NCI-H526 (cell line): ENCODE measurements around the gene SMIM9.

Experiments used
- DNase-seq, 2 experiments: peaks; one replicate each; lab custom pipeline; 2025; lab: John Stamatoyannopoulos, UW

The SMIM9 gene

DNA sequence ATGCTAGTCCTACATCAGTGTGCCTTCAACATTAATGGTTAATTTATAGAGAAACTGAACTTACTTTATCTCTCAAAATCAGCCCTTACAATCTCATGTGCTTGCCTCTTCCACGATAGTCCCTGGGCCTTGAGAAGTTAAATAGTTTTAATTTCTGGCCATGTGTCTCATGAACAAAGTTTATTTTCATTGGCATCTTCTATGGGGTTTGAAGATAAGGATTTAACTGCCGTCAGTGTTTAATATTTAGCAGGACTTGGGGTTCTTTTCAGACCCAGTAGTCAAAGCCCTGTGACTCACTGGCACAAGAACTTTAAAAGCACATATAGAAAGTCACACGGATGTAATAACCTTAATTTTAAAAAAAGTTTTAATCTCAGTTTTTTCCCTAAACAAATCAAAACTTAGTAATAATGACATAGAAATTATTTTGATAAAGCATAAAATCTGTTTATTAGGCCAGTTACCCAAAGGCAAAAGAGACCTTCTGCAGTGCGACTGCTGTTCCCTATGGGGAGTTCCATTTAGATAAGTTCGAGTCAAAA lies 19.1 kb downstream of the SMIM9 start:
- DNase-seq: no peak

DNA sequence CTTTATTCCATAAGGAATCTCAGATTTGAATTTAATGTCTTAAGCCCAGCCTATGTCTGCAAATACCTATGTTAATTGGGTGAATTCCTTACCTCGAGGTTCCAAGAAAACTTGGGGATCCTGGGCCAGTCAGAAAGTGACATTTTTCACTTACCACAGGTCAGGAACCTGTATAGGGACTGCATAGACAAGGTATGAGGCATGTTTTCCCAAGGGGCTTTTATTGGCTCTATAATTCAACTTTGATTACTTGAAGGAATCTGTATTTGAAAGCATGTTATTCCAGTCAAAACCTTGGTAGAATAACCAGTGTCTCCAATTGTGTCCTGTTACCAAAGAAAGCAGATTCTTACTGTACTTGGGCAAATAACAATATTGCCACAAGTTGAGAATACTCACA lies 20.7 kb downstream of the SMIM9 start:
- no peak for DNase-seq

GRCh38 chrX:154812341-154813101 lies 21.9 kb downstream of the SMIM9 start:
- DNase-seq: no peak

DNA sequence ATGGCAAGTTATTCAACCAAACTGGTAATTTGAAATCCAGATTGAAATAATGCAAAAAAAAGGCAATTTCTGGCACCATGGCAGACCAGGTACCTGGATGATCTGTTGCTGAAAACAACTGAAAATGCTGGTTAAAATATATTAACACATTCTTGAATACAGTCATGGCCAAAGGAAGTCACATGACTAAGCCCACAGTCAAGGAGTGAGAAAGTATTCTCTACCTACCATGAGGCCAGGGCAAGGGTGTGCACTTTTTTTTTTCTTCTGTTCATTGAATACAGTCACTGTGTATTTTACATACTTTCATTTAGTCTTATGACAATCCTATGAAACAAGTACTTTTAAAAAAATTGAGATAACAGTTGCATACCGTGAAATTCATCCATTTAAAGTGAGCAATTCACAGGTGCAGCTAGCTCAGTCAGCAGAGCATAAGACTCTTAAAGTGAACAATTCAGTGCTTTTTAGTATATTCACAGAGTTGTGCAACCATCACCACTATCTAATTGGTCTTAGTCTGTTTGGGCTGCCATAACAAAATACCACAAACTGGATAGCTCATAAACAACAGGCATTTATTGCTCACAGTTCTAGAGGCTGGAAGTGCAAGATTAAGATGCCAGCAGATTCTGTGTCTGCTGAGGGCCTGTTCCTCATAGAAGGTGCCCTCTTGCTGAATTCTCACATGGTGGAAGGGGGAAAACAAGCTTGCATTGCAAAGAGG lies 24.4 kb downstream of the SMIM9 start:
- DNase-seq: no peak

DNA sequence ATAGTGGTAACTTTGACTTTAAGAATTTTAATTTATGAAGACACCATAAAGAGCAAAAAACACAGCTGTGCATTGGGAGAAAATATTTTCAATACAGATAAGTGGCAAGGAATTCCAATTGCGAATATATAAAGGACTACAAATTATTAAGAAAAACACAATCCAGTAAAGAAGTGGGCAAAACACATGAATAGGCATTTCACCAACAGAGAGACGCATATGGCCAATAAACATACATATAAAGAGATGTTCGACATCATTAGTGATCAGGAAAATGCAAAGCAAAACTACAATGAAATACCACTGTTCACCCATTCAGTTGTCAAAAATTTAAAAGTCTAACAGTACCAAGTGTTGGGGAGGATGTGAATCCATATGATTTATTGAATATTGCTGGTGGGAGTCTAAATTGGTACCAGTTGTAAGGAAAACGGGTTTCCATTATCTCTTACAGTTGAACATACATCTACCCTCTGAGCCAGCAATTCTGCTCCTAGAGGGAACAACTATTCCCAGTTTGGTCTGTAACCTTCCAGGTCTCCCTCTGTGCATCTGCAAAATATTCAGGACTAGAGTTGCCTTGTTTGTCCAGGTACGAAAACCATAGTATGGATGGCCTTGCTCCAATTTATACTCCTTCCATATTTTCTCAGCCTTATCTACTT lies 27.5 kb downstream of the SMIM9 start:
- DNase-seq: no peak

- DNase-seq: no peak
Measured at GRCh38 chrX:154805696-154806091, 28.8 kb downstream of the SMIM9 start.

DNA sequence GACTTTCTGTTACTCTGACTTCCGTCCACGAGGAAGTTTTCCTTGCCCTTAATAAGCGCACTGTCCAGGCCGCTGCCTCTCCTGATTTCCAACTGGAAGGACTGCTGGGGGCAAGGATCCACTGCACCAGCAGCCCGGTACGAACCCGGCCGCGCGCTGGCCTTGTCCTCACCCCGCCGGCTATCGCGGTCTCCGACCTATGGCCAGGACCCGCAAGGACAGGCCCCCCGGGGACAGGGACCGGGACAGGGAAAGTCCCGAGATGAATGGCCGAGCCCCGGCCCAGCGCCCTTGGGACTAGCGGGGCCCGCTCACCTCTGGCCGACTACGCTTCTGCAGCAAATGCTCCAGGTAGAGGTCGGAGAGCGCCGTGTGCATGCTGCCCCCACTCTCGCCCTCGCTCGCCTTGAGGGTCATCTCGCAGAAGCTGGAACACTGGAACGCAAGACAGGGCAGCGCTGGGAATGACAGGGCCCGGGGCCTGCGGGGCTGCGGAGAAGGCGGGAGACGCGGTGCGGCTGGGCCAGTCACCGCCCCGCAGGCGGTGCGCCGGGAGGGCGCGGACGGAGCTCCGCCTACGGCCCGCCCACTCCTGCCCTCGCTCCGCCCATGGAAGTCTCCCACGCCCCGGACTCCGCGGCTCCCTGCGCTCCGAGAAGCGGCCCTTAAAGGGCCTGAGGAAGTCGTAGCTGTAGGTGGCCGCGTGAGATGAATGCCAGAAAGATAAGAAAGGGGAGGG lies 29.3 kb downstream of the SMIM9 start, which contains the start of gene MPP1:
Gene MPP1 (minus strand): TSS at position 529 of the 739 bp plus-strand sequence. CDS start 112 bp downstream, at position 417.
- DNase-seq: peak; percentile 74 to 93

GRCh38 chrX:154804261-154804956 lies 30.1 kb downstream of the SMIM9 start:
- DNase-seq: peak in 1 of 2 experiments; percentile 45

- no peak for DNase-seq
Measured at GRCh38 chrX:154802947-154803346, 31.5 kb downstream of the SMIM9 start.

DNA sequence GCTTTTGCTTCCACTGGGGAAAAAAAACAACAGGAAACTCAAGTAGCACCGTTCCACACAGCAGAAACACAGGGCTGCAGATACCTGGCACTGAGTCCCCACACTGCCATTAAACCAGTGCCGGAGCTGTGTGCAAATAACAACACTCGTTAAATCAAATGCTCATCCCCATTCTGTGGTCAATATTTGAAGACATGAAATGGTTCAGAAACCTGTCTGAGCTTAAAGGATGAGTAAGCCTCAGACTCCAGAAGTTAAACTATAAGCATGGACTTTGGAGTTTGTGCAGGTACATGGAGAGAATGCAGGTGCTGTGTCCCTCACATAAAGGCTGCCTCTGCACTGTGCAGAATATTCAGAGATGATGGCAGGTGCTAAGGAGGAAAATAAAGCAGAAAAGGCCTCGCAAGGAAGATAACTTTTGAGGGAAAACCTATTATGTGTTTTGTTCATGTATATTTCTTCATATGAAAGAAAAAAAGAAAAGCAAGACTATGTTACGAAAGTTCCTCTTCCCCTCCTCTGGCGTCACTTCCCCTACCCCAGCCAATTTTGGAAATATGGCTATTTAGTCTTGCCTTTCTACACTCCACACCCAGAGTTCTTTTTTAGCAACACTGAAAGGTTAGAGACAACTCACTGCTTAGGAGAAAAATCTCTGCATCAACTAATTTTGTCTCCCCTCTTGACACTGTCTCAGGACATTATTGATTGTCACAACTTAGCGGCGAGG lies 33.8 kb downstream of the SMIM9 start:
- peak in 1 of 2 experiments; percentile 71 for DNase-seq

DNA sequence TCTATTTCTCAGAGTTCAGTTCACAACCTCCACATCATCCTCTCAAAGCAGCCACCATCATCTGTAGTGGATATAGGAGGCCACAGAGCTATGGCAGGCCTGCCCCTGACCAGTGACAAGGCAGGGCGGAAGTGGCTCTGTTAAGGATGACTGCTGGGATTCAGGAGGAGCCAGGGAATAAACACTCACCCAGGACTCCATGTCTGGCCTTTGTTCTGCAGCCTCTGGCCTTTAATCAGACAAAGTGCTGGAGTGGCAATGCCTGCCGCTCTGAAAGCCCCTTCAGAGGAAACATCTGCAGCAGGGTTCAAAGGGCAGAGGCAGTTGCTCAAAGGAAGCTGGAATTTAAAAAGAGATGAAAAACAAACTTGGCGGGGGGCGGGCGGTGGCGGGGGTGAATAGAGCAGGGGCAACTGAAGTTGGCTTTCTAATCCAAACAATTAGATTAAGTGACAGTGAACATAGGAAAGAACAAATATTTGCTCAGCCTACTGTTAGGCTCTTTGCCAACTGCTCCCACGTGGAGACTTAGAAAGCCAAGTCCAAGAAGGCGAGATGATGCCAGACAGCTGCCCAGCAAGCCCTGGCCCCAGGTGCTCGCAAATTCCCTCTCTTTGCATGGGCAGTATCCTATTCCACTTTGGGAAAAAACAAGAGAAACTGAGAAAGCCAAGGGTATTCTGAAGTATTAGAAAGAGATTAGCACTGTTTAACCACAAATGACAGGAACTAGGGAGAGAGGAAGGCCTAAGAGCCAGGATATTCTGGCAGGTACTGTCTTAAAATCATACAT lies 34.7 kb downstream of the SMIM9 start:
- DNase-seq: peak; percentile 81 to 88

DNA sequence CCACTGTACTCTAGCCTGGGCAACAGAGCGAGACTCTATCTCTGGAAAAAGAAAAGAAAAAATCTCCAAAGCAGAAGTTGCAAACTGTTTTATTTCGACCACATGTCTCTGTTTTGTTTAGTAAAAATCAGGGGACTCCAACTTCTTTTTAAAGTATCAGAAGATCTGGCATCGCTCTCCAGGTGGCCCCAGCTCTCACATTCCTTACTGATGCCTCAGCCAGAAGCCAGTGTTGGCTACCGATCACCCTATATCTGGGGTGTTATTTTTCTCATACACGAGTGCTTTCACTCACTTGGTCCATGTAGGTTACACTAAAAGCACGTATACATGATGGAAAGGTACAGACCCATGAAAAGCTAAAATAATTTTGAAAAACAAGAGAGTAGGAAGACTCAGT lies 37.5 kb downstream of the SMIM9 start:
- DNase-seq: no peak

DNA sequence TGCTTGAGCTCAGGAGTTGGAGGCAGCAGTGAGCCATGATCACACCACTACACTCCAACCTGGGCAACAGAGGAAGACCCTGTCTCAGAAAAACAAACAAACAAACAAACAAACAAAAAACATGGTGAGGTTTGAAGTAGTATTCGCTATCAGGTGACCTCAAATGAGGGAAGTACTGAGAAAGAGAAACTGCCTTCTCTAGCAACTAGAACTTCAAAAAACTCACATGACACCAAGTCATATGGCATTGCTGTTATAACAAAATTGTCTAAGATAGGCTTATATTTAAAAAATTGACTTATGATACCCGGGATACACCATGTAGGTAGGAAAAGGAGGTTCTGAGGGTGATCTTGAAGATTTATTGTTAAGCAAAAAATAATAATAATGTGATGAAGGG lies 39.4 kb downstream of the SMIM9 start:
- DNase-seq: no peak

DNA sequence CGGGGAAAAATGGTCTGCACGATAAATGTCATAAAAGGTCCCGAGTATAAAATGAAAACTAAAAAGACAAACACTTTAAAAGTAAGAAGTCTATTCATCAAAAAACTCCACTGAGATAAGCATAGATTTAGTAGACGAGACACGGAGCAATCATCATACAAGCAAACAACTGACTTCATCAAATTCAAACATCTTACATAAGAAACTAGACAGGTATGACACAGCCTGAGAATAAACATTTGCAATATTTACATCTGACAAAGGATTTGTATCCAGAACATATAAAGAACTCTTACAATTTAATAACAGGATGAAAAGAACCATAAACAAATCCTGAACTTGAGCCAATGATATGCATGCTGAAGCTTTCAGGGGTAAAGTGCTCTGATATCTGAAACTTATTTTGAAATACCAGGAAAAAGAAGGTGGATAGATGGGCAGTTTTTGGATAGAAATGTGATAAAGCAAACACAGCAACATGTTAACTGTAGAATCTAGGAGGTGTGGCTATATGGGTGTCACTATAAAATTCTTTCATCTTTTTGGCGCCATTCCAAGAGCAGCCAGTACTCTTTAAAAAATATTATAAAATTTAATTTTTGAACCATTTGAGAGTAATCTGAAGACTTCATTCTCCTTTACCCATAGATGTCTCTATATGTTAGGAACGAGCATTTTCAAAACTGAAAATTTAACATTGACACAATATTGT lies 41.2 kb downstream of the SMIM9 start:
- DNase-seq: no peak

GRCh38 chrX:154791939-154792338 lies 42.5 kb downstream of the SMIM9 start:
- DNase-seq: no peak

DNA sequence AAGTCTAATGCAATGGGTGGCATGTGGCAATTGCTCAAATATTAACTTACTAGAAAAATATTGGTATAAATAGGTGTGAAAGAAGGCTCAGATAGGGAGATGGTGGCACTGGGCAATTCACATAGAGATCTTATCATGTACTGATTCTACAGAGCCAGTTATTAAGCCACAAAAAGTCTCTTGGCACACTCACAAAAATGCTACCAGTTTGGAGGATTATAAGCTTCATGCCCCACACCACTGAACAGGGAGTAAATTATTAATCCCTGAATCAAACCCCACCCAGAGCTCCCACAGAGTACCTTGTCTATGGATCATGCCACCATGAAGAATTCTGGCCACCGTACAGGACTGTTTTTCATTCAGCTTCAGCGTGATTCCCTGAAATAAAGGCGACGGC lies 43.0 kb downstream of the SMIM9 start:
- no peak for DNase-seq

- DNase-seq: no peak
Measured at GRCh38 chrX:154785716-154786115, 48.7 kb downstream of the SMIM9 start.

- no peak for DNase-seq
Measured at GRCh38 chrX:154784149-154784995, 50.1 kb downstream of the SMIM9 start.
